GM12873 (cell line): ENCODE data around the gene IQCK.

Experiments
- TF ChIP-seq, protein P1 (sequence below): IDR thresholded peaks from 2 replicates; pipeline ENCODE4 v1.5.1; 2012; ENCODE audit warnings: low read depth, mild to moderate bottlenecking, moderate library complexity, low read length, control low read depth; ENCODE audit not compliant: insufficient read depth; ENCODE audit errors: missing control alignments

Gene IQCK

DNA sequence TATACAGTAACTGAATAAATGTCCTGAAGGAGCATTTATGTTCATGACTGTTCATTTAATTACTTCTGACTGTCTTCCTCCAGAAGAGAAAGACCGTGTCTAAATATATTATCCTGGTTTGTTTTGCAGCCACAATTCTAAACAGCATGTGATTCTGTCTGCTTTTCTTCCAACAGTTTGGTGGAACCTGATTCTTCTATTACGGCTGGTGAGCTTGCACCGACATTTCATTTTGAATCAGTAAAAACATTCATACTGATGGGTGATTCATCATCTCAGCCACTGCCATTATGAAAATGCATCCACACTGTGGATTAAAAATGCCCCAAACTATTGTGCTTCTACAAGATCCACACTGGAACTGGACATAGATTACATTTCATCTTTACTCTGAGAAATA, 17.0 kb upstream of the IQCK start:
- TF ChIP-seq, protein P1, sequence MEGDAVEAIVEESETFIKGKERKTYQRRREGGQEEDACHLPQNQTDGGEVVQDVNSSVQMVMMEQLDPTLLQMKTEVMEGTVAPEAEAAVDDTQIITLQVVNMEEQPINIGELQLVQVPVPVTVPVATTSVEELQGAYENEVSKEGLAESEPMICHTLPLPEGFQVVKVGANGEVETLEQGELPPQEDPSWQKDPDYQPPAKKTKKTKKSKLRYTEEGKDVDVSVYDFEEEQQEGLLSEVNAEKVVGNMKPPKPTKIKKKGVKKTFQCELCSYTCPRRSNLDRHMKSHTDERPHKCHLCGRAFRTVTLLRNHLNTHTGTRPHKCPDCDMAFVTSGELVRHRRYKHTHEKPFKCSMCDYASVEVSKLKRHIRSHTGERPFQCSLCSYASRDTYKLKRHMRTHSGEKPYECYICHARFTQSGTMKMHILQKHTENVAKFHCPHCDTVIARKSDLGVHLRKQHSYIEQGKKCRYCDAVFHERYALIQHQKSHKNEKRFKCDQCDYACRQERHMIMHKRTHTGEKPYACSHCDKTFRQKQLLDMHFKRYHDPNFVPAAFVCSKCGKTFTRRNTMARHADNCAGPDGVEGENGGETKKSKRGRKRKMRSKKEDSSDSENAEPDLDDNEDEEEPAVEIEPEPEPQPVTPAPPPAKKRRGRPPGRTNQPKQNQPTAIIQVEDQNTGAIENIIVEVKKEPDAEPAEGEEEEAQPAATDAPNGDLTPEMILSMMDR: no peak

GRCh38 chr16:19703172-19703889, 14.7 kb upstream of the IQCK start:
- TF ChIP-seq, protein P1: no peak

GRCh38 chr16:19704321-19705145, 13.5 kb upstream of the IQCK start:
- TF ChIP-seq, protein P1: no peak

DNA sequence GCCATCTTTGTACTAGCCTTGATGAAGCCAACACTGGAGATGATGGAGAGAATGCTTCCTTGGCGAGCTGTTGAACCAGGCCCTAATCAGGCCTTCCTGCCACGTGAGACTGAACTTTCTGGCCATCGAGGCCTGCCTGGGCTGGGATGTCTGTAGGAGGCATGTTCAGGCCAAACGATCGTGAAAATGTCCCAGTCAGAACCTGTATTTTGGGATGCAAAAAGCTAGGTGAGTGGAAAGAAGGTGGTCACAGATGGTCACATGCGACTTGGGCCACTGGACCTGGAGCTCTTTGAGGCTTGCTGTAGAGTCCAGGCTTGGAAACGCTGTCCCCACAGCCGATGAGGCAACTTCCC, 12.9 kb upstream of the IQCK start:
- TF ChIP-seq, protein P1: no peak

GRCh38 chr16:19705843-19706242, 12.2 kb upstream of the IQCK start:
- TF ChIP-seq, protein P1: no peak

GRCh38 chr16:19706846-19707245, 11.2 kb upstream of the IQCK start:
- TF ChIP-seq, protein P1: no peak

GRCh38 chr16:19707569-19708295, 10.3 kb upstream of the IQCK start:
- TF ChIP-seq, protein P1: no peak
